Neural progenitor cell (in vitro differentiated cells): ENCODE measurements around the gene SVOP.

ENCODE experiments used
- EZH2 ChIP-seq: fragments of 200-600 bp; sonication (generic); IDR thresholded peaks from 2 replicates; pipeline ENCODE4 v1.6.1; 2017; ENCODE audit warnings: antibody characterized with exemption, mild to moderate bottlenecking, moderate library complexity
- TF ChIP-seq, protein P1 (sequence below): fragments of 200-600 bp; sonication (generic); IDR thresholded peaks from 2 replicates; pipeline ENCODE4 v1.5.1; 2017; ENCODE audit warnings: antibody characterized with exemption, mild to moderate bottlenecking

DNA sequence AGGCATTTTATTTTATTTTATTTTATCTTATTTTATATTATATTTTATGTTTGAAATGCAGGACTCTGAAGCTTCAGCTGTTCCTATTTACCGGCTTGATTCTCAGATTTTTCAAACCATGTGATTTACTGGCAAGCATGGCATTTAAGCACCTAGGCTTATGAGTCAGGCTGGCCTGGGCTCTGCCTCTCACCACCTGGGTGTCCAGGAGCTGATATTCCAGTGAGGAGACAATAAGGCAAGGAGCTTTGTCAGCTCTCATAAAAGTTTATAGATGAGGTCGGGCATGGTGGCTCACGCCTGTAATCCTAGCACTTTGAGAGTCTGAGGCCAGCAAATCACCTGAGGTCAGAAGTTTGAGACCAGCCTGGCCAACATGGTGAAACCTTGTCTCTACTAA, 138.9 kb downstream of the SVOP start:
- TF ChIP-seq, protein P1, sequence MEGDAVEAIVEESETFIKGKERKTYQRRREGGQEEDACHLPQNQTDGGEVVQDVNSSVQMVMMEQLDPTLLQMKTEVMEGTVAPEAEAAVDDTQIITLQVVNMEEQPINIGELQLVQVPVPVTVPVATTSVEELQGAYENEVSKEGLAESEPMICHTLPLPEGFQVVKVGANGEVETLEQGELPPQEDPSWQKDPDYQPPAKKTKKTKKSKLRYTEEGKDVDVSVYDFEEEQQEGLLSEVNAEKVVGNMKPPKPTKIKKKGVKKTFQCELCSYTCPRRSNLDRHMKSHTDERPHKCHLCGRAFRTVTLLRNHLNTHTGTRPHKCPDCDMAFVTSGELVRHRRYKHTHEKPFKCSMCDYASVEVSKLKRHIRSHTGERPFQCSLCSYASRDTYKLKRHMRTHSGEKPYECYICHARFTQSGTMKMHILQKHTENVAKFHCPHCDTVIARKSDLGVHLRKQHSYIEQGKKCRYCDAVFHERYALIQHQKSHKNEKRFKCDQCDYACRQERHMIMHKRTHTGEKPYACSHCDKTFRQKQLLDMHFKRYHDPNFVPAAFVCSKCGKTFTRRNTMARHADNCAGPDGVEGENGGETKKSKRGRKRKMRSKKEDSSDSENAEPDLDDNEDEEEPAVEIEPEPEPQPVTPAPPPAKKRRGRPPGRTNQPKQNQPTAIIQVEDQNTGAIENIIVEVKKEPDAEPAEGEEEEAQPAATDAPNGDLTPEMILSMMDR: no peak
- TF ChIP-seq EZH2: no peak
